ENCODE measurements around the gene LITAF.

- TF ChIP-seq CTCF (conservative IDR thresholded peaks at IDR 0.05), result no peak
- no peak for TF ChIP-seq EZH2 (IDR thresholded peaks at IDR 0.05; ENCODE audit: low read depth)
Observed at GRCh38 chr16:11562411-11562810, 24.3 kb downstream of the LITAF start.
